HEK293 (cell line): Measurements from ENCODE around the gene OSBPL10.

Experiments used
- BCL11A ChIP-seq: fragments of 450-650 bp; formaldehyde crosslinking; IDR thresholded peaks from 2 replicates; pipeline ENCODE4 v1.5.1; 2016; ENCODE audit warnings: low read depth, missing biosample characterization, missing genetic modification characterization
- EGR2 ChIP-seq: fragments of 450-650 bp; formaldehyde crosslinking; IDR thresholded peaks from 2 replicates; pipeline ENCODE4 v1.5.1; 2016; ENCODE audit warnings: low read depth, missing biosample characterization, missing genetic modification characterization
- GLIS1 ChIP-seq: fragments of 450-650 bp; formaldehyde crosslinking; IDR thresholded peaks from 2 replicates; pipeline ENCODE4 v1.5.1; 2016; ENCODE audit warnings: missing biosample characterization, missing genetic modification characterization
- KLF1 ChIP-seq: fragments of 450-650 bp; formaldehyde crosslinking; IDR thresholded peaks from 2 replicates; pipeline ENCODE4 v1.5.1; 2016; ENCODE audit warnings: missing biosample characterization, missing genetic modification characterization
- KLF16 ChIP-seq: fragments of 450-650 bp; formaldehyde crosslinking; IDR thresholded peaks from 2 replicates; pipeline ENCODE4 v1.5.1; 2017; ENCODE audit warnings: missing biosample characterization, missing genetic modification characterization
- KLF9 ChIP-seq: fragments of 450-650 bp; formaldehyde crosslinking; IDR thresholded peaks from 2 replicates; pipeline ENCODE4 v1.5.1; 2016; ENCODE audit warnings: missing biosample characterization, missing genetic modification characterization, low read depth
- MEIS1 ChIP-seq: sonication (generic); formaldehyde crosslinking; IDR thresholded peaks from 2 replicates; pipeline ENCODE4 v1.8.1; 2022; ENCODE audit warnings: missing genetic modification reagents, mild to moderate bottlenecking, borderline replicate concordance
- OVOL3 ChIP-seq: fragments of 450-650 bp; formaldehyde crosslinking; IDR thresholded peaks from 2 replicates; pipeline ENCODE4 v1.5.1; 2016; ENCODE audit warnings: missing biosample characterization, missing genetic modification characterization
- SP3 ChIP-seq: fragments of 450-650 bp; formaldehyde crosslinking; IDR thresholded peaks from 2 replicates; pipeline ENCODE4 v1.5.1; 2016; ENCODE audit warnings: missing biosample characterization, missing genetic modification characterization
- TCF7L2 ChIP-seq: IDR thresholded peaks from 2 replicates; pipeline ENCODE4 v1.6.1; 2011; ENCODE audit warnings: low read depth, mild to moderate bottlenecking, inconsistent platforms, low read length, moderate library complexity, borderline replicate concordance
- TRIM28 ChIP-seq: IDR thresholded peaks from 2 replicates; pipeline ENCODE4 v1.6.1; 2011; ENCODE audit warnings: low read length, control low read depth, borderline replicate concordance
- ZBTB1 ChIP-seq: fragments of 450-650 bp; formaldehyde crosslinking; IDR thresholded peaks from 2 replicates; pipeline ENCODE4 v1.5.1; 2016; ENCODE audit warnings: missing biosample characterization, missing genetic modification characterization
- ZBTB11 ChIP-seq: fragments of 450-650 bp; formaldehyde crosslinking; conservative IDR thresholded peaks from 2 replicates; pipeline ENCODE4 v1.5.1; 2016; ENCODE audit warnings: low read depth, missing biosample characterization, missing genetic modification characterization
- ZBTB26 ChIP-seq: fragments of 450-650 bp; formaldehyde crosslinking; optimal IDR thresholded peaks from 2 replicates; pipeline ENCODE3; 2016; ENCODE audit warnings: missing biosample characterization, mild to moderate bottlenecking, missing genetic modification characterization
- ZBTB48 ChIP-seq: fragments of 450-650 bp; formaldehyde crosslinking; IDR thresholded peaks from 2 replicates; pipeline ENCODE4 v1.5.1; 2016; ENCODE audit warnings: missing biosample characterization, missing genetic modification characterization
- ZFP37 ChIP-seq: fragments of 450-650 bp; formaldehyde crosslinking; IDR thresholded peaks from 2 replicates; pipeline ENCODE4 v1.5.1; 2016; ENCODE audit warnings: missing biosample characterization, missing genetic modification characterization
- ZNF157 ChIP-seq: fragments of 450-650 bp; formaldehyde crosslinking; IDR thresholded peaks from 2 replicates; pipeline ENCODE4 v1.5.1; 2016; ENCODE audit warnings: missing biosample characterization, missing genetic modification characterization
- ZNF211 ChIP-seq: fragments of 450-650 bp; formaldehyde crosslinking; IDR thresholded peaks from 2 replicates; pipeline ENCODE4 v1.5.1; 2016; ENCODE audit warnings: low read depth, missing biosample characterization, missing genetic modification characterization
- ZNF24 ChIP-seq: fragments of 450-650 bp; formaldehyde crosslinking; IDR thresholded peaks from 2 replicates; pipeline ENCODE4 v1.5.1; 2016; ENCODE audit warnings: missing biosample characterization, missing genetic modification characterization
- ZNF335 ChIP-seq: fragments of 450-650 bp; formaldehyde crosslinking; conservative IDR thresholded peaks from 2 replicates; pipeline ENCODE4 v1.5.1; 2016; ENCODE audit warnings: missing biosample characterization, missing genetic modification characterization
- ZNF37A ChIP-seq: fragments of 450-650 bp; IDR thresholded peaks from 2 replicates; pipeline ENCODE4 v1.5.1; 2018; ENCODE audit warnings: missing biosample characterization, missing genetic modification characterization
- ZNF416 ChIP-seq: fragments of 450-650 bp; formaldehyde crosslinking; IDR thresholded peaks from 2 replicates; pipeline ENCODE4 v1.5.1; 2016; ENCODE audit warnings: missing biosample characterization, missing genetic modification characterization
- ZNF473 ChIP-seq: fragments of 450-650 bp; formaldehyde crosslinking; IDR thresholded peaks from 2 replicates; pipeline ENCODE4 v1.5.1; 2017; ENCODE audit warnings: missing biosample characterization, missing genetic modification characterization
- ZNF529 ChIP-seq: fragments of 450-650 bp; formaldehyde crosslinking; IDR thresholded peaks from 2 replicates; pipeline ENCODE4 v1.5.1; 2017; ENCODE audit warnings: missing genetic modification characterization, missing biosample characterization; ENCODE audit not compliant: insufficient replicate concordance
- ZNF623 ChIP-seq: fragments of 450-650 bp; formaldehyde crosslinking; IDR thresholded peaks from 2 replicates; pipeline ENCODE4 v1.5.1; 2016; ENCODE audit warnings: missing biosample characterization, missing genetic modification characterization
- ZNF639 ChIP-seq: fragments of 450-650 bp; formaldehyde crosslinking; IDR thresholded peaks from 2 replicates; pipeline ENCODE4 v1.5.1; 2016; ENCODE audit warnings: missing biosample characterization, missing genetic modification characterization
- ZNF645 ChIP-seq: fragments of 450-650 bp; formaldehyde crosslinking; IDR thresholded peaks from 2 replicates; pipeline ENCODE4; 2016; ENCODE audit warnings: missing biosample characterization, missing genetic modification characterization
- ZNF664 ChIP-seq: fragments of 450-650 bp; formaldehyde crosslinking; IDR thresholded peaks from 2 replicates; pipeline ENCODE4 v1.5.1; 2016; ENCODE audit warnings: missing biosample characterization, missing genetic modification characterization
- ZNF76 ChIP-seq: fragments of 450-650 bp; formaldehyde crosslinking; IDR thresholded peaks from 2 replicates; pipeline ENCODE4; 2016; ENCODE audit warnings: low read depth, missing biosample characterization, missing genetic modification characterization, borderline replicate concordance
- ZNF830 ChIP-seq: fragments of 450-650 bp; IDR thresholded peaks from 2 replicates; pipeline ENCODE4 v1.5.0; 2018; ENCODE audit warnings: missing biosample characterization, missing genetic modification characterization, low read depth, mild to moderate bottlenecking, moderate library complexity
- ZNF843 ChIP-seq: fragments of 450-650 bp; formaldehyde crosslinking; IDR thresholded peaks from 2 replicates; pipeline ENCODE4 v1.5.1; 2016; ENCODE audit warnings: missing biosample characterization, missing genetic modification characterization

The OSBPL10 gene

GRCh38 chr3:31980530-31981205, 394 bp downstream of the OSBPL10 start (continued):
- TF ChIP-seq TCF7L2 (no peak), KLF16 (tag by site-specific recombination) (peak; percentile 84), ZBTB11 (tag by site-specific recombination) (no peak), ZNF639 (tag by site-specific recombination) (no peak), SP3 (peak; percentile 27), ZNF24 (peak; percentile 50), ZFP37 (tag by site-specific recombination) (peak; percentile 71; the same call in 1 of the 2 replicates), ZNF830 (tag by site-specific recombination) (no peak), ZNF473 (tag by site-specific recombination) (no peak), ZNF76 (tag by site-specific recombination) (peak; percentile 25; the same call in 1 of the 2 replicates), KLF9 (tag by site-specific recombination) (peak; percentile 45; the same call in 1 of the 2 replicates), KLF1 (peak; percentile 72), ZNF416 (tag by site-specific recombination) (no peak), ZBTB1 (tag by site-specific recombination) (no peak), TRIM28 (no peak), ZNF157 (tag by site-specific recombination) (no peak), BCL11A (tag by site-specific recombination) (no peak), EGR2 (tag by site-specific recombination) (peak; percentile 83), MEIS1 (CRISPR knock-in tag) (no peak), ZNF335 (peak; percentile 79), ZNF843 (tag by site-specific recombination) (no peak), ZNF37A (no peak), ZNF664 (tag by site-specific recombination) (no peak), ZNF211 (tag by site-specific recombination) (no peak), ZBTB48 (tag by site-specific recombination) (peak; percentile 63; the same call in 1 of the 2 replicates), OVOL3 (tag by site-specific recombination) (no peak), ZNF645 (tag by site-specific recombination) (no peak), ZBTB26 (tag by site-specific recombination) (peak; percentile 99), ZNF529 (tag by site-specific recombination) (no peak), ZNF623 (tag by site-specific recombination) (no peak), GLIS1 (peak; percentile 89)
